ENCODE measurements around the gene TPP2.

TPP2 gene

DNA sequence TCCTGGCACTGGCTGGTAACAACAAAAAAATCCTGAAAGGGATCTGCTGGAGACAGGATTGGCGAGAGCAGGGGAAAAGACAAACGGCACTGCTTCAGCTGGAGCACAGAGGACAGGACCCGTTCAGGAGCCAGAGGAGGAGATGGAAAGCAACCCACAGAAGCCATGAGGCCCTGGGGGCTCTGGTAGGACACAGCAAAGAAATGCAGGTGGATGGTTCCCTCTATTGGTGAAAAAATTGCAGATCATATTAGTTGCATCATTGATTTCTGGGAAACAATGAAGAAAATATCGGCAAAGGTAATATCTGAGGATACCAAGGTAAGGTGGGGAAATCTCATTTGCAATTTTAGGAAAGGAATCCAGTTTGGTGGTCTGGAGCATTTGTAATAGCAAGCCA is 25.7 kb upstream of the TPP2 start:
- Histone ChIP-seq H3K9me3 (ENCODE audit: control insufficient read depth, insufficient read depth, low read length) (no peaks in the 10 kb centered on the region), H3K27me3 (ENCODE audit: control insufficient read depth, insufficient read depth, low read length) (no peaks in the 10 kb centered on the region)

DNA sequence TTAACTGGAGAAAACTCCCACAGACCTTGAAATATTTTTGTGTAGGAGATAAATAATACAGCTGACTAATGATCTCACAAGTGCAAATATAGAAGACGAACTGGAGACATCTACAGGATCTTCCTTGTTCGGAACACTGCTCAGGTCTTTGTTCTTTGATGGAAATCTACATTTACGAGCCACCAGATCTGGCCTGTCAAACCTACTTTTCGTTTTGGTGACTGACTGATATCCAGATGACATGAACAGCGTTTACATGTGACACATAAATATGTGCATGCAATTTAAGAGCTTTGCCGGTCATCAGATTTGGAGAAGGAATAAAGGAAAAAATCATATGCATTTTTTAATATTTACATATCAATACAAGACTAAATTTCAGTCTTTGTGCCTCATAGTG is 24.5 kb upstream of the TPP2 start:
- H3K9me3 ChIP-seq (ENCODE audit: control insufficient read depth, insufficient read depth, low read length): no peaks in the 10 kb centered on the region
- no peaks in the 10 kb centered on the region for H3K27me3 ChIP-seq (ENCODE audit: control insufficient read depth, insufficient read depth, low read length)
- H3K4me1 ChIP-seq (ENCODE audit: control insufficient read depth, insufficient read depth, low read length): no peaks in the 10 kb centered on the region
- no peak overlapping the region for H3K4me3 ChIP-seq (ENCODE audit: low read depth, low read length)
- no peak overlapping the region for H3K9ac ChIP-seq (ENCODE audit: low read depth, low read length)
- H3K36me3 ChIP-seq (ENCODE audit: control insufficient read depth, insufficient read depth, low read length): no peaks in the 10 kb centered on the region

More for the DNA sequence above, 25.7 kb upstream of the TPP2 start:
- H3K4me1 ChIP-seq (ENCODE audit: control insufficient read depth, insufficient read depth, low read length): no peaks in the 10 kb centered on the region
- H3K4me3 ChIP-seq (ENCODE audit: low read depth, low read length): no peak overlapping the region
- no peak overlapping the region for H3K9ac ChIP-seq (ENCODE audit: low read depth, low read length)
- H3K36me3 ChIP-seq (ENCODE audit: control insufficient read depth, insufficient read depth, low read length): no peaks in the 10 kb centered on the region

DNA sequence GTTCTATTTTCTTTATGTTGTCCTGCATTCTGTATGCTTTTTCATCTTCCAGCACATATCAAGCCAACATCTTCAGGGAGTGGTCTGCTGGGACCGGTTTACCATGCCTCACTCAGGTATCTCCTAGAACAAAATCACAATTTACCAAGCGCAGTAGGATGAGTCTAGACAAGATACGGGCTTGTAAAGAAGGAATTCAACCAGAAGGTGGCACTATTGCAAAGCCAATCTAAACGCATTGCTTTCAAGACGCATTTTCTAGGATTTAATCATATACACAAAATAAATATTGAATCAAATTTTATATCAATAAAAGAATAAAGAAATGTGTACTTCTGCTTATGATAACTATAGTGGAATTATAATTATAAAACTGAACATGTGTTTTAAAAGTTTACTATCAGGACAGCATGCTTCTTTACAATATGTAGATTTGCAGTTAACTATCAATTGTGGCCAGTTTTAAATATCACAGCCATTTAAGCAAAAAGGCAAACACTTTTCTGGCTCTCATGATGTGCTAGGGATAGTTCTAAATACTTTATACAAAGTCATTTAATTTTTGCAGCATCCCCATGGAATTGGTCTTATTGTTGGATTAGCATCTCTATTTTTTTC is 16.1 kb upstream of the TPP2 start:
- Histone ChIP-seq H3K9me3 (ENCODE audit: control insufficient read depth, insufficient read depth, low read length) (no peaks in the 10 kb centered on the region), H3K36me3 (ENCODE audit: control insufficient read depth, insufficient read depth, low read length) (no peaks in the 10 kb centered on the region), H3K27me3 (ENCODE audit: control insufficient read depth, insufficient read depth, low read length) (no peaks in the 10 kb centered on the region), H3K9ac (ENCODE audit: low read depth, low read length) (no peak overlapping the region), H3K4me1 (ENCODE audit: control insufficient read depth, insufficient read depth, low read length) (no peaks in the 10 kb centered on the region), H3K4me3 (ENCODE audit: low read depth, low read length) (no peak overlapping the region)

DNA sequence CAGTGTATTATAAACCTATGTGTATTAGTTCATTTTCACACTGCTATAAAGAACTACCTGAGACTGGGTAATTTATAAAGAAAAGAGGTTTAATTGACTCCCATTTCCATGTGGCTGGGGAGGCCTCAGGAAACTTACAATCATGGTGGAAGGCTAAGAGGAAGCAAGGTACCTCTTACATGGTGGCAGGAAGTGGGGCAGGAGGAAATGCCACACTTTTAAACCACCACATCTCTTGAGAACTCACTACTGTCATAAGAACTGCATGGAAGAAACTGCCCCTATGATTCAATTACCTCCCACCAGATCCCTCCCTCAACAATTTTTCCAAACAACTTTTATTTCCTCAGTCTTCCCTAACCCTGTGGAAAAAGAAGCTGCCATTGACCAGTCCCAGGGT is 14.5 kb upstream of the TPP2 start:
- Histone ChIP-seq H3K4me1 (ENCODE audit: control insufficient read depth, insufficient read depth, low read length) (no peaks in the 10 kb centered on the region), H3K27me3 (ENCODE audit: control insufficient read depth, insufficient read depth, low read length) (no peaks in the 10 kb centered on the region), H3K36me3 (ENCODE audit: control insufficient read depth, insufficient read depth, low read length) (no peaks in the 10 kb centered on the region), H3K4me3 (ENCODE audit: low read depth, low read length) (no peak overlapping the region), H3K9me3 (ENCODE audit: control insufficient read depth, insufficient read depth, low read length) (no peaks in the 10 kb centered on the region), H3K9ac (ENCODE audit: low read depth, low read length) (no peak overlapping the region)

DNA sequence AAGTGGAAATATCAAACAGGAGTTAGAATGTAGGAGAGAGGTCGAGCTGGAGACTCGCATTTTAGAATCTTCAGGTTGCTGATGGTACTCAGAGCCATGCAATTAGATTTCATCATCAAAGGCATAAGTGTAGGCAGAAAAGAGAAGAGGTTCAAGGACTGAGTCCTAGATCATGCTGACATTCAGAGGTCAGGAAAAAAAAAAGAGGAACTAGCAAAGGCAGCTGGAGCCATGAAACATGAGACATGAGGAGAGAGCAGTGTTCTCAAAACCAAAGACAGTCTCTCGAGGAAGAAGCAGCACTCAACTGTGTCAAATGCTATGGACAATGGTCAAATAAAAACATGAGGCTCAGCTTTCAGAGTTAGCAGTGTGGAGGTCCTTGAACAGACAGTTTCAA is 12.4 kb upstream of the TPP2 start:
- H3K4me3 ChIP-seq (ENCODE audit: low read depth, low read length): no peak overlapping the region
- H3K4me1 ChIP-seq (ENCODE audit: control insufficient read depth, insufficient read depth, low read length): no peaks in the 10 kb centered on the region
- H3K36me3 ChIP-seq (ENCODE audit: control insufficient read depth, insufficient read depth, low read length): no peaks in the 10 kb centered on the region
- H3K9me3 ChIP-seq (ENCODE audit: control insufficient read depth, insufficient read depth, low read length): no peaks in the 10 kb centered on the region
- H3K27me3 ChIP-seq (ENCODE audit: control insufficient read depth, insufficient read depth, low read length): no peaks in the 10 kb centered on the region
- no peak overlapping the region for H3K9ac ChIP-seq (ENCODE audit: low read depth, low read length)

DNA sequence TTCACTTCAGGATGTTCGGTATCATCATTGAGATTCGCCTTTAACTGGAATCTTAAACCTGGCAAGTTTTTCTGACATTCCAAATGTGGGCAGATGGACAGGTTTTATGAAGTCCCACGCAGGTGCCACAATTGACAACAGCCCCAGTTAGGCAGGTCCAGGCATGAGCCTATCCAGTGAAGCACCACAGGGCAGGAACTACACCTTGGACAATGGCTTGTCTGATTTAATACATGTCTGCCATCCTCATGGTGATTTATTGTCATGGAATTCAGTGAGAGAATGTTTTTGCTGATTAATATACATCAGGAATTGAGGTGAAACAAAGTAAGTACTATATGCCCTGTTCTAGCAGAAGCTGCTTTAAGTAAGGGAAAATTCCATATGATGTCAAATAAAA is 10.2 kb upstream of the TPP2 start:
- no peak overlapping the region for H3K9ac ChIP-seq (ENCODE audit: low read depth, low read length)
- peaks cover 2% of the 10 kb centered on the region for H3K4me1 ChIP-seq (ENCODE audit: control insufficient read depth, insufficient read depth, low read length)
- no peak overlapping the region for H3K4me3 ChIP-seq (ENCODE audit: low read depth, low read length)
- no peaks in the 10 kb centered on the region for H3K9me3 ChIP-seq (ENCODE audit: control insufficient read depth, insufficient read depth, low read length)
- no peaks in the 10 kb centered on the region for H3K36me3 ChIP-seq (ENCODE audit: control insufficient read depth, insufficient read depth, low read length)
- H3K27me3 ChIP-seq (ENCODE audit: control insufficient read depth, insufficient read depth, low read length): no peaks in the 10 kb centered on the region

DNA sequence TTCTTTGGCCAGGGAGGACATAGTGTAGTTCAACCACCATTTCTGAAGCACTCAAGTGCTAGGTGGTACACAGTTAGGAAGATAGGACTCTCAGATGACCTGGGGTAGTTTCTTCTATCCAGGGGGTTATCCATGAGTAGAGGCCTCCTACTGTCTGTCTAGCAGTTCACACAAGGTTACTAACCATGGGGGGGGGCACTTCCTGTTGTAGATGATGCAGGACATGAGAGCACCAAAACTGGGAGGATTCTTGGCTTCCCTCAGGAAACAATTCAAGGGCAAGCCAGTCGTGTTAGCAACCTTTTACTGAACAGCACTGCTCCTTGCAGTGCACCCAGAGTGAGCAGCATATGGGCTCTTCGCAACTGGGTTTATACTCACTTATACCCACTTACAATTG is 8.9 kb upstream of the TPP2 start:
- Histone ChIP-seq H3K4me3 (ENCODE audit: low read depth, low read length) (no peak overlapping the region), H3K9ac (ENCODE audit: low read depth, low read length) (no peak overlapping the region), H3K9me3 (ENCODE audit: control insufficient read depth, insufficient read depth, low read length) (no peaks in the 10 kb centered on the region), H3K36me3 (ENCODE audit: control insufficient read depth, insufficient read depth, low read length) (no peaks in the 10 kb centered on the region), H3K4me1 (ENCODE audit: control insufficient read depth, insufficient read depth, low read length) (peaks cover 4% of the 10 kb centered on the region), H3K27me3 (ENCODE audit: control insufficient read depth, insufficient read depth, low read length) (no peaks in the 10 kb centered on the region)

DNA sequence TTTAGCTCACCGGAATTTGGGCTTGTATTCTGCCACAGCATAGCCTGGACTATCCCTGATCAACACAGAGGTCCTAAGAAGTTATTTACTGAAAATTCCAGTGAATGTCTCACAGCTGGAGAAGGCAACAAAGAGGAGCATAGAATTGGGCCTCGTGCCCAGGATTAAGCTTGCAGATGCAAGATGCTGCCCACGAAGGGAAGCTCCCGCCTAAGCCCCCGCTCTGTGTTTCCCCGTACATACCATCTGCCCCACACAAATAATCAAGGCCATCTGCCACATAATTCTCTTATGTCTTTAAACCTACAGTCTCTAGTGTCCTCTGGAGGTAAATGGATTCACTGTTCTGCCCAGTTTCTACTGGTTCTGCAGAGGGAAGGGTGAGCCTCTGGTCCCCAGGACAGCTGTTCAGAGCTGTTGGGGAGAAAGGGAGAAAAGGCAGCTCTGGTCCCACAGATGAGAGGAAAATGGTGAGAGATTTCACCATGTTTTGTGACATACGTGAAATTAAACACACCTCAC is 7.4 kb upstream of the TPP2 start:
- H3K4me1 ChIP-seq (ENCODE audit: control insufficient read depth, insufficient read depth, low read length): peaks cover 4% of the 10 kb centered on the region
- H3K36me3 ChIP-seq (ENCODE audit: control insufficient read depth, insufficient read depth, low read length): no peaks in the 10 kb centered on the region
- H3K27me3 ChIP-seq (ENCODE audit: control insufficient read depth, insufficient read depth, low read length): no peaks in the 10 kb centered on the region
- no peak overlapping the region for H3K4me3 ChIP-seq (ENCODE audit: low read depth, low read length)
- no peaks in the 10 kb centered on the region for H3K9me3 ChIP-seq (ENCODE audit: control insufficient read depth, insufficient read depth, low read length)
- no peak overlapping the region for H3K9ac ChIP-seq (ENCODE audit: low read depth, low read length)

DNA sequence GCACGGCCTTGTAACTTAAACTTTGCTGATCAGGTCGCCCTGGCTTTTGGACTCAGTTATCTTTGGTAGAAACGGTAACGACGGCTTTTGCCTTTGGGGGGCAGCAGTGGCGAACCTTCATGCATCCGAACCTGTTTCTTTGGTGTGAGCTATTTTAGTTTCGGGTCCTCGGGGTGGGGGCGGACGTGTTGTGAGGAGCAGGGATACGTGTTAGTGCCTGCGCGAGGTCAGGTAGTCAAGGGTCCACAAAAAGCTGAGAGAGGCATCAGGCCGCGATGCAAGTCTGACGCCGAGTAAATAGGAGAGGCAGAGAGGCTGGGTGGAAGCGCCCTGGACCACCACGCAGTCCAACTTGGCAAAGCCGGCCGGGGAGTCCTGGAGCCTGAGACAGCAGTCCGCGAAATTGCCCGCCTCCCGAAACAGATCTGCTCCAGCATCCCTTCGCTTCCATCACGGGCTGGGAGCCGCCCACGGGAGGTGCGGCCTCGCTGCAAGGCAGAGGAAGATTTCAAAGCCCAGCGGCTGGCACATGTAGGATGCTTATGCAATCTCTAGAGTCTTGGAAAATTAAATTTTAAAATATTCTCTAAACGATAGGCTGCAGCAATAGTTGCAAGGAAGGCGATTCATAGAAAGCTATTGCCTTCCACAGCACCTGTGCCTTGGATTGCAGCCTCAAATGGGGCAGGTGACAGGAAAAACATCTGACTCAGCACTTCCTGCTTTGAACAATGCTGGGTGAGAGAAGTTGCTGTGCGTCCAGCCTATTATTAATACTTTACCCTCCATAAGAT is 4.6 kb upstream of the TPP2 start:
- Histone ChIP-seq H3K4me1 (ENCODE audit: control insufficient read depth, insufficient read depth, low read length) (peaks cover 4% of the 10 kb centered on the region), H3K27me3 (ENCODE audit: control insufficient read depth, insufficient read depth, low read length) (no peaks in the 10 kb centered on the region), H3K4me3 (ENCODE audit: low read depth, low read length) (peak overlapping the region; percentile 75), H3K36me3 (ENCODE audit: control insufficient read depth, insufficient read depth, low read length) (no peaks in the 10 kb centered on the region), H3K9me3 (ENCODE audit: control insufficient read depth, insufficient read depth, low read length) (no peaks in the 10 kb centered on the region), H3K9ac (ENCODE audit: low read depth, low read length) (peak overlapping the region; percentile 50)

DNA sequence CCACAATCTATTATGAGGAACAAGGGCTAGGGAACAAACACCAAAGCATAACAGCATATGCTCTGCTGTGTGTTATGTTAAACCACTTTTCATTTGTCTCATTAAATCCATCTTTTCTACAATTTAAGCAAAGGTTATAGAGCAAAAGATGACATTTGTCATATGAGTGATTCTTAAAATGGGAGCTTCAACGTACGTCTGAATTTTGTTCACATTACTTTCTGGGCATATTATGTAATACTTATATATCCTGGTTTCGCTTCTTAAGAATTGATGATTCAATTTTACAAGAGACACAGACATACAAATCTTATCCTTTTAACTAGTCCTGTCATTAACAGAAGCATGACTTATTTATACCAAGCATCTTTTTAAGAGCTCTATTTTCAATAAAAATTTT is 3.3 kb upstream of the TPP2 start:
- H3K9ac ChIP-seq (ENCODE audit: low read depth, low read length): no peak overlapping the region
- H3K36me3 ChIP-seq (ENCODE audit: control insufficient read depth, insufficient read depth, low read length): no peaks in the 10 kb centered on the region
- H3K4me1 ChIP-seq (ENCODE audit: control insufficient read depth, insufficient read depth, low read length): peaks cover 4% of the 10 kb centered on the region
- no peaks in the 10 kb centered on the region for H3K9me3 ChIP-seq (ENCODE audit: control insufficient read depth, insufficient read depth, low read length)
- no peaks in the 10 kb centered on the region for H3K27me3 ChIP-seq (ENCODE audit: control insufficient read depth, insufficient read depth, low read length)
- no peak overlapping the region for H3K4me3 ChIP-seq (ENCODE audit: low read depth, low read length)

DNA sequence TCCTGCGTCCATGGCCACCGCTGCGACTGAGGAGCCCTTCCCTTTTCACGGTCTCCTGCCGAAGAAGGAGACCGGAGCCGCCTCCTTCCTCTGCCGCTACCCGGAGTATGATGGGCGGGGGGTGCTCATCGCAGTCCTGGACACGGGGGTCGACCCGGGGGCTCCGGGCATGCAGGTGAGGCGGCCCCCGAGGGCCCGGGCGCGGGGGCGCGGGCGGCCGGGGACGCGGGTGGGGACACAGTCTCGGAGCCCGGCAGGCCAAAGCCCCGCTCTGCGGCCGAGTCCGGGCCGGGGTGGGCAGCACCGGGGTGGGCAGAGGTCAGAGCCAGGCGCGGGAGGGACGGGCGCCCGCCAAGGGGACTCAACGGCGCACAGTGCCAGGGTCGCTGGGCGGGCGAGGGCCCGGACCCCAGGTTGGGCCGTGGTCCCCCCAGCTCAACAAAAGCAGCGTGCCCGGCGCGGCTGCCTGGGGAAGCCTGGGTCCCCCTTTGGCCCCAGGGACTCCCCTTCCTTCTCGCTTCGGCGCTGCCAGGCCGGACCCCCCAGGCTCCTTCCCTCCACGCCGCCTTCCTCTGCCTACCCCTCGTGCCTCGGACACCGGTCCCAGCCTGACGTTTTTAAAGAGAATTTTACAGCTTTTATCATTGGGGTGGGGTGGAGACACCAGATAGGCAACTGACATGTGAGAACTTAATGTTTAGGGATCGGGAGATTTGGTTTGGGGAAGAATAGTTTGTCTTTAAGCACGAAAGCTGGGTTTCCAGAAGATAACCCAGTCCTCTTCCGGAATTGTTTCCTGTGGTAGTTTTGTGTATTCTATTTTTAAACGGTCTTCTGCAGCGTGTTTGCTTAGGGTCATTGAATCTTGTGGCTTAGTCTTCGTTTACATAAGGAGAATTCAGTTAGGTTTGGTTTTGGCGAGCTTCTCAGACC is 509 bp downstream of the TPP2 start:
- Histone ChIP-seq H3K27me3 (ENCODE audit: control insufficient read depth, insufficient read depth, low read length) (no peaks in the 10 kb centered on the region), H3K4me1 (ENCODE audit: control insufficient read depth, insufficient read depth, low read length) (no peaks in the 10 kb centered on the region), H3K9me3 (ENCODE audit: control insufficient read depth, insufficient read depth, low read length) (no peaks in the 10 kb centered on the region), H3K36me3 (ENCODE audit: control insufficient read depth, insufficient read depth, low read length) (no peaks in the 10 kb centered on the region), H3K9ac (ENCODE audit: low read depth, low read length) (peak overlapping the region; percentile 71), H3K4me3 (ENCODE audit: low read depth, low read length) (peak overlapping the region; percentile 93)

Measured in iPS-15b (cell line).